CD14-positive monocyte (primary cell): ENCODE measurements around the gene CYTL1. TPM values are rescaled to one million over a fixed set of nuclear protein-coding genes. Genes with fewer than 3 reads are reported as not detected.

Experiments
- DNase-seq, 3 donors: peaks; one replicate each; pipeline ENCODE4 v3.0.0-alpha.2; 2011 to 2022
- H2AFZ ChIP-seq: 2 replicates; pipeline ENCODE4 v1.6.0; 2012; ENCODE audit warnings: mild to moderate bottlenecking, low read depth, low read length, inconsistent platforms; ENCODE audit not compliant: insufficient read depth, poor library complexity, severe bottlenecking
- H3K27ac ChIP-seq, 2 donors: 1 replicate in 1 of 2; 2 replicates in 1 of 2; pipeline ENCODE4 v1.5.1; 2012 to 2013; ENCODE audit warnings: low read length in 2 of 2, control low read depth in 1 of 2, inconsistent platforms in 1 of 2, low read depth in 1 of 2, mild to moderate bottlenecking in 1 of 2
- H3K27me3 ChIP-seq, 2 donors: one replicate each; pipeline versions ENCODE4 v1.6.0 to v1.6.1; 2011 to 2013; ENCODE audit warnings: low read length in 2 of 2; ENCODE audit not compliant: control insufficient read depth in 2 of 2, insufficient read depth in 2 of 2
- H3K36me3 ChIP-seq, 2 donors: replicated peaks in 1 of 2; 1 replicate in 1 of 2; 2 replicates in 1 of 2; pipeline versions ENCODE4 v1.5.1 to v1.6.1; 2012 to 2013; ENCODE audit warnings: low read length in 2 of 2, control low read depth in 1 of 2, inconsistent platforms in 1 of 2, mild to moderate bottlenecking in 1 of 2; ENCODE audit not compliant: insufficient read depth in 2 of 2, control insufficient read depth in 1 of 2
- H3K4me1 ChIP-seq, 2 donors: 1 replicate in 1 of 2; 2 replicates in 1 of 2; pipeline versions ENCODE4 v1.5.1 to v1.6.1; 2012 to 2013; ENCODE audit warnings: low read length in 2 of 2, control low read depth in 1 of 2, inconsistent platforms in 1 of 2, mild to moderate bottlenecking in 1 of 2, moderate library complexity in 1 of 2; ENCODE audit not compliant: insufficient read depth in 2 of 2, control insufficient read depth in 1 of 2
- H3K4me2 ChIP-seq: replicated peaks from 2 replicates; pipeline ENCODE3; 2012; ENCODE audit warnings: low read length, moderate library complexity, mild to moderate bottlenecking; ENCODE audit not compliant: poor library complexity, severe bottlenecking; ENCODE audit errors: extremely low read depth
- H3K4me3 ChIP-seq, 3 experiments: fragments of 200-600 bp in 1 of 3; sonication (generic) in 1 of 3; replicated peaks in 1 of 3; 1 replicate in 2 of 3; 2 replicates in 1 of 3; pipeline ENCODE4 v1.5.1; 2011 to 2013; ENCODE audit warnings: low read length in 3 of 3, mild to moderate bottlenecking in 3 of 3, control low read depth in 2 of 3, low read depth in 2 of 3, inconsistent platforms in 1 of 3, moderate library complexity in 1 of 3
- H3K79me2 ChIP-seq: 2 replicates; pipeline ENCODE4 v1.6.0; 2012; ENCODE audit warnings: mild to moderate bottlenecking, control low read depth, inconsistent platforms, low read length, moderate library complexity; ENCODE audit not compliant: insufficient read depth
- H3K9ac ChIP-seq: 2 replicates; pipeline ENCODE4 v1.6.0; 2017; ENCODE audit warnings: low read length, mild to moderate bottlenecking; ENCODE audit not compliant: insufficient read depth, poor library complexity, severe bottlenecking
- H3K9me3 ChIP-seq, 2 donors: replicated peaks in 1 of 2; 1 replicate in 1 of 2; 2 replicates in 1 of 2; pipeline versions ENCODE4 v1.5.1 to v1.6.1; 2012 to 2013; ENCODE audit warnings: low read length in 2 of 2, control low read depth in 1 of 2; ENCODE audit not compliant: control insufficient read depth in 1 of 2, insufficient read depth in 1 of 2
- H4K20me1 ChIP-seq: 2 replicates; pipeline ENCODE4 v1.6.0; 2012; ENCODE audit warnings: mild to moderate bottlenecking, low read length, control low read depth, moderate library complexity; ENCODE audit not compliant: insufficient read depth
- H3K27ac Mint-ChIP-seq, 7 donors: one replicate each; pipeline ENCODE4 v1.8.0; 2020; ENCODE audit warnings: mild to moderate bottlenecking in 7 of 7, mixed read lengths in 7 of 7, moderate library complexity in 6 of 7, inconsistent platforms in 2 of 7
- H3K27me3 Mint-ChIP-seq, 3 donors: one replicate each; pipeline ENCODE4 v1.8.0; 2021 to 2022; ENCODE audit warnings: low read depth in 3 of 3, mild to moderate bottlenecking in 3 of 3, mixed read lengths in 3 of 3, moderate library complexity in 3 of 3, inconsistent platforms in 1 of 3
- H3K36me3 Mint-ChIP-seq, 2 donors: one replicate each; pipeline ENCODE4 v1.8.0; 2020; ENCODE audit warnings: mixed read lengths in 2 of 2, inconsistent platforms in 1 of 2, mild to moderate bottlenecking in 1 of 2
- H3K4me1 Mint-ChIP-seq: one replicate; pipeline ENCODE4 v1.8.0; 2020; ENCODE audit warnings: mild to moderate bottlenecking, mixed read lengths
- H3K4me3 Mint-ChIP-seq, 2 donors: one replicate each; pipeline ENCODE4 v1.8.0; 2020; ENCODE audit warnings: mild to moderate bottlenecking in 2 of 2, mixed read lengths in 2 of 2, moderate library complexity in 1 of 2
- H3K9me3 Mint-ChIP-seq, 7 donors: one replicate each; pipeline ENCODE4 v1.8.0; 2020 to 2022; ENCODE audit warnings: mixed read lengths in 7 of 7, mild to moderate bottlenecking in 6 of 7, moderate library complexity in 6 of 7, inconsistent platforms in 2 of 7
- CTCF ChIP-seq: fragments of 200-600 bp; IDR thresholded peaks from one replicate; pipeline ENCODE4 v1.8.0; 2022; ENCODE audit warnings: antibody characterized with exemption, mild to moderate bottlenecking
- WGBS: methylation state at CpG from one replicate; pipeline ENCODE4 v1.1.5; 2013; ENCODE audit warnings: missing lambda C conversion rate; ENCODE audit not compliant: insufficient coverage; 5-methylcytosine and 5-hydroxymethylcytosine counted together
- intact Hi-C, 2 donors: fragments of 100-400 bp; cut with micrococcal nuclease; formaldehyde crosslinking; loops; one replicate each; pipeline versions ENCODE4 v1.15.0 to v1.15.1; 2023
- polyA plus RNA-seq, 3 donors: library from polyadenylated mRNA; depleted of rRNA in 1 of 3; unstranded in 2 of 3; stranded (reverse) in 1 of 3; fragments of 300-500 nt in 2 of 3; fragments of >200 nt in 1 of 3; fragmentation: Illumina TruSeq in 2 of 3; gene quantifications; 1 replicate in 2 of 3; 2 replicates in 1 of 3; pipeline ENCODE4 v1.2.3, GENCODE V29; 2012 to 2021

Gene CYTL1
- polyA plus RNA-seq, 3 donors: 0.32 to 0.56 TPM; not detected in 1

GRCh38 chr4:4987656-4988055, 31.6 kb downstream of the CYTL1 start:
- Histone ChIP-seq H3K9me3 (no peaks in the 10 kb centered on the region), H3K4me3 (no peak overlapping the region), H3K79me2 (no peaks in the 10 kb centered on the region), H3K36me3 (no peaks in the 10 kb centered on the region), H3K4me1 (no peaks in the 10 kb centered on the region), H4K20me1 (no peaks in the 10 kb centered on the region), H3K9ac (no peak overlapping the region), H3K27me3 (no peaks in the 10 kb centered on the region), H2AFZ (no peak overlapping the region), H3K4me2 (no peak overlapping the region), H3K27ac (no peak overlapping the region)
- no peak overlapping the region for H3K4me3 Mint-ChIP-seq
- TF ChIP-seq CTCF: no peak
- 80% methylated on average over 6 of the region's 10 CpGs for whole genome bisulfite sequencing
- H3K27ac Mint-ChIP-seq: no peak overlapping the region
- no peak for DNase-seq
- H3K36me3 Mint-ChIP-seq: no peaks in the 10 kb centered on the region
- H3K4me1 Mint-ChIP-seq: no peaks in the 10 kb centered on the region
- intact Hi-C loops: no loop called here
- no peaks in the 10 kb centered on the region for H3K9me3 Mint-ChIP-seq
- peaks cover 3 to 6% (median 4%) of the 10 kb centered on the region in 3 donors for H3K27me3 Mint-ChIP-seq

GRCh38 chr4:4986841-4987240, 32.4 kb downstream of the CYTL1 start:
- peaks cover 3 to 6% (median 4%) of the 10 kb centered on the region in 3 donors for H3K27me3 Mint-ChIP-seq
- no peak overlapping the region for H3K4me3 ChIP-seq
- H3K9me3 Mint-ChIP-seq: no peaks in the 10 kb centered on the region
- no peaks in the 10 kb centered on the region for H3K36me3 ChIP-seq
- no peaks in the 10 kb centered on the region for H3K27me3 ChIP-seq
- H3K9ac ChIP-seq: no peak overlapping the region
- no peaks in the 10 kb centered on the region for H3K4me1 Mint-ChIP-seq
- DNase-seq: no peak
- H3K27ac Mint-ChIP-seq: no peak overlapping the region
- no peak overlapping the region for H3K4me3 Mint-ChIP-seq
- H3K27ac ChIP-seq: no peak overlapping the region
- no peak overlapping the region for H3K4me2 ChIP-seq
- no peaks in the 10 kb centered on the region for H4K20me1 ChIP-seq
- H3K36me3 Mint-ChIP-seq: no peaks in the 10 kb centered on the region
- TF ChIP-seq CTCF: no peak
- 84% methylated on average over 4 of the region's 5 CpGs for whole genome bisulfite sequencing
- no peak overlapping the region for H2AFZ ChIP-seq
- H3K9me3 ChIP-seq: no peaks in the 10 kb centered on the region
- intact Hi-C loops: no loop called here
- H3K79me2 ChIP-seq: no peaks in the 10 kb centered on the region
- H3K4me1 ChIP-seq: no peaks in the 10 kb centered on the region
